B cell (primary cell): ENCODE data around the gene PTS. TPM values are rescaled to one million over a fixed set of nuclear protein-coding genes. Genes with fewer than 3 reads are reported as not detected.

ENCODE experiments used
- ATAC-seq: fragments of 200-7000 bp; cut with Tn5 transposase; one replicate; pipeline ENCODE4 v1.10.0; 2021; ENCODE audit warnings: low read depth, mild to moderate bottlenecking, moderate number of reproducible peaks, moderate library complexity
- CTCF ChIA-PET: fragments of 350-600 bp; sonication (Branson Sonifier 250); formaldehyde crosslinking; loops from one replicate; lab custom pipeline; 2021; ENCODE audit warnings: antibody characterized with exemption, inconsistent platforms; lab: Charles Lee
- POLR2A ChIA-PET: fragments of 350-600 bp; sonication (Branson Sonifier 250); formaldehyde crosslinking; loops from one replicate; lab custom pipeline; 2021; ENCODE audit warnings: antibody characterized with exemption; lab: Charles Lee
- DNase-seq: peaks from one replicate; pipeline ENCODE4 v3.0.0; 2013
- H2AFZ ChIP-seq: 2 replicates; pipeline ENCODE4 v1.6.1; 2012; ENCODE audit warnings: mild to moderate bottlenecking, low read depth, low read length; ENCODE audit not compliant: insufficient read depth, poor library complexity, severe bottlenecking
- H3K27ac ChIP-seq, 2 donors: 1 replicate in 1 of 2; 2 replicates in 1 of 2; pipeline ENCODE4 v1.5.1; 2012 to 2013; ENCODE audit warnings: low read length in 2 of 2, mild to moderate bottlenecking in 2 of 2, moderate library complexity in 1 of 2
- H3K27me3 ChIP-seq, 4 experiments: fragments of 200-600 bp in 1 of 4; sonication (generic) in 1 of 4; replicated peaks in 1 of 4; 1 replicate in 2 of 4; 2 replicates in 2 of 4; pipeline versions ENCODE4 v1.6.1 to v1.7.0; 2013 to 2016; ENCODE audit warnings: low read length in 3 of 4, mild to moderate bottlenecking in 2 of 4, mixed read lengths in 1 of 4, moderate library complexity in 1 of 4; ENCODE audit not compliant: insufficient read depth in 4 of 4, control insufficient read depth in 3 of 4; ENCODE audit errors: control extremely low read depth in 1 of 4
- H3K36me3 ChIP-seq, 2 experiments: replicated peaks in 1 of 2; 1 replicate in 1 of 2; 2 replicates in 1 of 2; pipeline versions ENCODE4 v1.6.1 to v1.7.1; 2013; ENCODE audit warnings: low read length in 1 of 2; ENCODE audit not compliant: insufficient read depth in 2 of 2, control insufficient read depth in 1 of 2; ENCODE audit errors: control extremely low read depth in 1 of 2, extremely low read depth in 1 of 2
- H3K4me1 ChIP-seq, 2 donors: fragments of 200-600 bp in 1 of 2; sonication (generic) in 1 of 2; 1 replicate in 1 of 2; 2 replicates in 1 of 2; pipeline versions ENCODE4 v1.5.1 to v1.6.1; 2013 to 2017; ENCODE audit warnings: low read length in 2 of 2; ENCODE audit not compliant: control insufficient read depth in 2 of 2, insufficient read depth in 2 of 2
- H3K4me2 ChIP-seq: replicated peaks from 2 replicates; pipeline ENCODE3; 2012; ENCODE audit warnings: mild to moderate bottlenecking, low read depth, low read length; ENCODE audit not compliant: poor library complexity, severe bottlenecking
- H3K4me3 ChIP-seq, 5 experiments: fragments of 200-600 bp in 1 of 5; sonication (generic) in 1 of 5; 1 replicate in 3 of 5; 2 replicates in 2 of 5; pipeline versions ENCODE4 v1.5.1 to v1.7.0; 2011 to 2016; ENCODE audit warnings: low read length in 4 of 5, mild to moderate bottlenecking in 4 of 5, low read depth in 2 of 5, control low read depth in 1 of 5, moderate library complexity in 1 of 5; ENCODE audit not compliant: insufficient read depth in 1 of 5; ENCODE audit errors: control extremely low read depth in 1 of 5, extremely low read depth in 1 of 5
- H3K79me2 ChIP-seq: fragments of 200-600 bp; sonication (generic); one replicate; pipeline ENCODE4 v1.6.0; 2016; ENCODE audit warnings: low read length; ENCODE audit not compliant: control insufficient read depth, insufficient read depth
- H3K9ac ChIP-seq: fragments of 200-600 bp; sonication (generic); 2 replicates; pipeline ENCODE4 v1.6.1; 2017; ENCODE audit warnings: mild to moderate bottlenecking, low read length, moderate library complexity
- H3K9me3 ChIP-seq, 3 donors: one replicate each; pipeline versions ENCODE4 v1.6.1 to v1.7.1; 2013; ENCODE audit warnings: low read length in 2 of 3; ENCODE audit not compliant: control insufficient read depth in 2 of 3, insufficient read depth in 1 of 3; ENCODE audit errors: control extremely low read depth in 1 of 3
- H4K20me1 ChIP-seq: 2 replicates; pipeline ENCODE4 v1.6.0; 2012; ENCODE audit warnings: mild to moderate bottlenecking, low read length; ENCODE audit not compliant: insufficient read depth, control insufficient read depth, poor library complexity, severe bottlenecking
- H3K27ac Mint-ChIP-seq: one replicate; pipeline ENCODE4 v1.8.0; 2021; ENCODE audit warnings: mixed read lengths
- H3K27me3 Mint-ChIP-seq: one replicate; pipeline ENCODE4 v1.8.0; 2021; ENCODE audit warnings: mixed read lengths
- H3K4me1 Mint-ChIP-seq: one replicate; pipeline ENCODE4 v1.8.0; 2021; ENCODE audit warnings: mixed read lengths
- H3K4me3 Mint-ChIP-seq: one replicate; pipeline ENCODE4 v1.8.0; 2021; ENCODE audit warnings: mixed read lengths
- H3K9me3 Mint-ChIP-seq: one replicate; pipeline ENCODE4 v1.8.0; 2022; ENCODE audit warnings: mixed read lengths; ENCODE audit not compliant: insufficient read depth
- EZH2 ChIP-seq: IDR thresholded peaks from 2 replicates; pipeline ENCODE4 v1.6.1; 2012; ENCODE audit warnings: borderline replicate concordance, low read depth, mild to moderate bottlenecking, moderate library complexity, low read length; ENCODE audit not compliant: insufficient read depth, poor library complexity, severe bottlenecking
- WGBS: methylation state at CpG from one replicate; pipeline ENCODE4 v1.1.5; 2013; ENCODE audit warnings: missing lambda C conversion rate; ENCODE audit not compliant: insufficient coverage; 5-methylcytosine and 5-hydroxymethylcytosine counted together
- intact Hi-C: fragments of 100-400 bp; cut with micrococcal nuclease; formaldehyde crosslinking; loops from one replicate; pipeline ENCODE4 v1.10.0; 2022
- polyA plus RNA-seq: library from polyadenylated mRNA; depleted of rRNA; stranded (reverse); fragments of >200 nt; gene quantifications from 2 replicates; pipeline ENCODE4 v1.2.3, GENCODE V29; 2012
- total RNA-seq, 2 donors: library from RNA; stranded (reverse); fragments of 120-200 nt in 1 of 2; gene quantifications; 1 replicate in 1 of 2; 2 replicates in 1 of 2; pipeline versions ENCODE4 v1.2.3 to v1.2.4, GENCODE V29; 2013 to 2022
- TF ChIP-seq, protein P1 (sequence below): fragments of 200-600 bp; IDR thresholded peaks from one replicate; pipeline ENCODE4 v1.8.0; 2022; ENCODE audit warnings: antibody characterized with exemption, mild to moderate bottlenecking

PTS gene
- total and polyA plus RNA-seq, 2 donors (not counting 1 experiment from before 2014, with no cell fraction given) = 36.2 to 36.9 TPM

DNA sequence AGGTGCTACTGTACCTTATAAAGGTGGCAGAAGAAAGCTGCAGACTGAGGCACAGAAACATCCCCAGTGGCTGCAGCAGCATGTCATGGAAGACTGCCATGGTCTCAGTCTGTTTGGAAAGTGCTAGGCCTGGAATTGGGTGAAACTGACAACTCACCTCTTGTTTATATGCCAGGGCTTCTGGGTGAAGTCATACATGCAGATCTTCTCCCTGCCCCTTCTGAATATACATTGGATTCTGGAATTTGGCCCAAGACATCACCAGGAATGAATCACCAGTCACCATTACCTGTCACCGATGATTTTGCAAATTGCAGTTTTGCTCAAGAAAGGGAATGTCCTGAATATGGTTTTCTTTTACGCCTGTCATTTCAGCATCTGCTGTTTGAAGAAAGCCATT lies 34.3 kb downstream of the PTS start, which contains the start of gene PLET1:
TSS of gene PLET1 (minus strand) at position 371 of the 400 bp plus-strand sequence. CDS start at position 100, 271 bp downstream.
- intact Hi-C loops = no loop called here
- Histone ChIP-seq H3K79me2 (no peaks in the 10 kb centered on the region), H3K4me1 (no peaks in the 10 kb centered on the region), H4K20me1 (no peaks in the 10 kb centered on the region), H3K4me2 (no peak within 1 kb of the TSS), H3K27me3 (no peaks in the 10 kb centered on the region), H3K36me3 (no peaks in the 10 kb centered on the region), H3K27ac (no peak within 1 kb of the TSS), H3K9me3 (no peaks in the 10 kb centered on the region), H3K9ac (no peak within 1 kb of the TSS), H2AFZ (no peak within 1 kb of the TSS), H3K4me3 (no peak within 1 kb of the TSS)
- POLR2A ChIA-PET = no interaction called here
- H3K4me1 Mint-ChIP-seq = no peaks in the 10 kb centered on the region
- H3K4me3 Mint-ChIP-seq = no peak within 1 kb of the TSS
- CTCF ChIA-PET = no interaction called here
- ATAC-seq (no peak), DNase-seq (no peak)
- no peak for TF ChIP-seq EZH2
- TF ChIP-seq, protein P1, sequence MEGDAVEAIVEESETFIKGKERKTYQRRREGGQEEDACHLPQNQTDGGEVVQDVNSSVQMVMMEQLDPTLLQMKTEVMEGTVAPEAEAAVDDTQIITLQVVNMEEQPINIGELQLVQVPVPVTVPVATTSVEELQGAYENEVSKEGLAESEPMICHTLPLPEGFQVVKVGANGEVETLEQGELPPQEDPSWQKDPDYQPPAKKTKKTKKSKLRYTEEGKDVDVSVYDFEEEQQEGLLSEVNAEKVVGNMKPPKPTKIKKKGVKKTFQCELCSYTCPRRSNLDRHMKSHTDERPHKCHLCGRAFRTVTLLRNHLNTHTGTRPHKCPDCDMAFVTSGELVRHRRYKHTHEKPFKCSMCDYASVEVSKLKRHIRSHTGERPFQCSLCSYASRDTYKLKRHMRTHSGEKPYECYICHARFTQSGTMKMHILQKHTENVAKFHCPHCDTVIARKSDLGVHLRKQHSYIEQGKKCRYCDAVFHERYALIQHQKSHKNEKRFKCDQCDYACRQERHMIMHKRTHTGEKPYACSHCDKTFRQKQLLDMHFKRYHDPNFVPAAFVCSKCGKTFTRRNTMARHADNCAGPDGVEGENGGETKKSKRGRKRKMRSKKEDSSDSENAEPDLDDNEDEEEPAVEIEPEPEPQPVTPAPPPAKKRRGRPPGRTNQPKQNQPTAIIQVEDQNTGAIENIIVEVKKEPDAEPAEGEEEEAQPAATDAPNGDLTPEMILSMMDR = no peak
- no peaks in the 10 kb centered on the region for H3K27me3 Mint-ChIP-seq
- WGBS = 100% methylated on average over 2 of the region's 2 CpGs
- H3K9me3 Mint-ChIP-seq = no peaks in the 10 kb centered on the region
- no peak within 1 kb of the TSS for H3K27ac Mint-ChIP-seq

DNA sequence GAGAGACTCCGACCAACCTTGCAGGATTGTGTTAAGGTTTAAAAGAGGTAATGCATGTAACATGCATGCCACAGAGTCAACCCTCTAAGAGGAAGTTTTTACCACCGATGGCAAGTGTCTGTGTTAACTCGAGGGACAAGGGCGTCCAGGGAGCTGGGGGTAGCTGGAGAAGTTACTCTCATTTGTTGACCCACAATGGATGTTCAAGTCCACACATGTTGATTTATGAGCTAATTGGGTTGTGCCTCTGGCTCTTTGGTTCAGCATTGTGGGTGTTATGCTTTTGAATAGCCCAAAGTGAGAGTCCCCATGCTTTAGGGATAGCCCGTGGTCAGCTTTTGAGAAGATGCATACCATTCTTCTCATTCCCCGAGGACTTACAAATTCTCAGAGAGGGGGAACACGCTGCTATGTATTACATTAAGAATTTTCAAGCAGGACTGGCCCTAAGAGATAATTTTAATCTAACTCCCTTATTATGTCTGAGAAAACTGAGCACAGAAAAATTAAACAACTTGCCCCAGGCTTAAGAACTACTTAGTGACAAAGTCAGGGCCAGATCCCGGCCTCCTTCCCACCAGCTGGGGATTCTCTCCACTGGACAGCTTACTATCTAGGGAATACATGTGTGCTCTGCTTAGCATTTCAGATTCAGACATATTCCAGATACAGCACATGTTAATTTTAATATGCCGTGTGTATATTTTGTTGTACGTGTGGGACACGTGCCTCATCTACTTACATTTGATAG lies 39.6 kb downstream of the PTS start:
- Histone ChIP-seq H3K9me3 (no peaks in the 10 kb centered on the region), H3K9ac (no peak overlapping the region), H3K79me2 (no peaks in the 10 kb centered on the region), H3K27ac (no peak overlapping the region), H3K36me3 (no peaks in the 10 kb centered on the region), H3K27me3 (no peaks in the 10 kb centered on the region), H2AFZ (no peak overlapping the region), H3K4me1 (peaks cover under 1 to 4% of the 10 kb centered on the region in 2 donors), H3K4me2 (no peak overlapping the region), H4K20me1 (no peaks in the 10 kb centered on the region), H3K4me3 (no peak overlapping the region)
- ChIA-PET POLR2A (no interaction called here), CTCF (interaction anchor here (1.3 to 5.0 kb wide), 2 partner anchors 8 to 15 kb away, joined by 3 to 26 read pairs; no protein-coding TSS in a partner anchor)
- H3K4me3 Mint-ChIP-seq = no peak overlapping the region
- ATAC-seq (no peak), DNase-seq (no peak)
- H3K4me1 Mint-ChIP-seq = peaks cover 5% of the 10 kb centered on the region
- no peaks in the 10 kb centered on the region for H3K27me3 Mint-ChIP-seq
- intact Hi-C loops = no loop called here
- no peaks in the 10 kb centered on the region for H3K9me3 Mint-ChIP-seq
- TF ChIP-seq, protein P1 = no peak
- TF ChIP-seq EZH2 = no peak
- no peak overlapping the region for H3K27ac Mint-ChIP-seq
- 56% methylated on average over 7 of the region's 11 CpGs for WGBS
